Measurements from ENCODE around the gene AKT1. TPM values are rescaled to one million over a fixed set of nuclear protein-coding genes. Genes with fewer than 3 reads are reported as not detected.

Gene AKT1
- total and polyA plus RNA-seq, 2 of the 13 experiments (the other 11 are each of a cell fraction or from before 2014, with no cell fraction given): 96.2 to 116 TPM

- no peak overlapping the region for H2AFZ ChIP-seq (ENCODE audit: low read length)
- H3K9me3 ChIP-seq (ENCODE audit: low read length): no peaks in the 10 kb centered on the region
- ChIA-PET CTCF (ENCODE audit: low intra/inter-chr PET ratio, low total read pairs) (no interaction called here), POLR2A (interaction anchor here (0.6 to 3.3 kb wide), 6 partner anchors 11 to 58 kb away, joined by 3 to 18 read pairs (median 4); partner anchors contain the start of gene SIVA1)
- in situ Hi-C loops (cut with HindIII; ENCODE audit: extremely low pct_ligation_motif_present, low pct_unique_long_range_greater_than_20kb): no loop called here
- peaks cover 67% of the 10 kb centered on the region for H3K4me1 ChIP-seq (ENCODE audit: insufficient read depth, low read length)
- H3K27ac ChIP-seq (ENCODE audit: extremely low read length, insufficient read depth, low read length): peak overlapping the region; percentile 48
- peak overlapping the region; percentile 96 for H3K4me2 ChIP-seq (ENCODE audit: low read depth, low read length)
- H3K4me3 ChIP-seq (replicated peaks in 1 of 3; ENCODE audit: insufficient read depth in 1 of 3, low read depth in 2 of 3, low read length in 3 of 3): peak overlapping the region; percentile 63 to 90 (median 68)
- BruUV-seq (replicated peaks): no TSS peak
- H3K79me2 ChIP-seq (ENCODE audit: insufficient read depth, low read length): no peaks in the 10 kb centered on the region
- FAIRE-seq (no peak), ATAC-seq (no peak; the same call in 1 of the 3 replicates), DNase-seq (ENCODE audit: low spot score) (no peak)
- H3K9ac ChIP-seq (ENCODE audit: insufficient read depth, low read depth, low read length): peak overlapping the region; percentile 76
- H4K20me1 ChIP-seq (ENCODE audit: insufficient read depth, low read length): no peaks in the 10 kb centered on the region
- 5% methylated on average over 9 of the region's 27 CpGs for WGBS (ENCODE audit: low lambda C conversion rate)
- peaks cover 0 to 3% of the 10 kb centered on the region in 2 experiments; a peak in 1 of 5 replicates for H3K27me3 ChIP-seq (ENCODE audit: control insufficient read depth in 1 of 2, insufficient read depth in 2 of 2, low read length in 2 of 2)
- intact Hi-C loops (cut with micrococcal nuclease; ENCODE audit: unreplicated experiment): no loop called here
- no peaks in the 10 kb centered on the region for H3K36me3 ChIP-seq (replicated peaks in 1 of 2; ENCODE audit: control insufficient read depth in 1 of 2, insufficient read depth in 2 of 2, low read length in 2 of 2)
- TF ChIP-seq PRPF4 (IDR thresholded peaks at IDR 0.05; ENCODE audit: low read depth, low read length, poor library complexity, severe bottlenecking) (no peak), SMARCC2 (IDR thresholded peaks at IDR 0.05) (no peak), SIX4 (CRISPR knock-in tag; IDR thresholded peaks at IDR 0.05) (no peak), PTBP1 (IDR thresholded peaks at IDR 0.05; ENCODE audit: low read depth, low read length, poor library complexity, severe bottlenecking) (no peak), REXO4 (CRISPR knock-in tag; IDR thresholded peaks at IDR 0.05; ENCODE audit: borderline replicate concordance) (no peak), ZNF292 (CRISPR knock-in tag; IDR thresholded peaks at IDR 0.05; ENCODE audit: borderline replicate concordance, low read depth) (no peak), ZNF263 (CRISPR knock-in tag; IDR thresholded peaks at IDR 0.05) (peak; percentile 5; the same call in 1 of the 2 replicates), ZNF136 (CRISPR knock-in tag; IDR thresholded peaks at IDR 0.05; ENCODE audit: low read depth) (no peak), SNAPC4 (CRISPR knock-in tag; IDR thresholded peaks at IDR 0.05) (0 out of 2 replicates have a peak, but pooled peaks have one; percentile 3), ZBTB33 (CRISPR knock-in tag; IDR thresholded peaks at IDR 0.05) (no peak), CREBL2 (CRISPR knock-in tag; IDR thresholded peaks at IDR 0.05; ENCODE audit: borderline replicate concordance) (no peak), HNRNPLL (IDR thresholded peaks at IDR 0.05; ENCODE audit: low read depth, low read length, poor library complexity, severe bottlenecking) (peak; percentile 14)
Measured at GRCh38 chr14:104724407-104724980, 71.1 kb downstream of the AKT1 start.
